SH-SY5Y (cell line): ENCODE measurements around the gene LRRTM3.

Experiments used
- GATA2 ChIP-seq: IDR thresholded peaks from 2 replicates; pipeline ENCODE4 v1.6.1; 2011; ENCODE audit warnings: mild to moderate bottlenecking, low read depth, low read length
- GATA3 ChIP-seq: IDR thresholded peaks from 2 replicates; pipeline ENCODE4 v1.6.1; 2011; ENCODE audit warnings: low read depth, mild to moderate bottlenecking, low read length, moderate library complexity

DNA sequence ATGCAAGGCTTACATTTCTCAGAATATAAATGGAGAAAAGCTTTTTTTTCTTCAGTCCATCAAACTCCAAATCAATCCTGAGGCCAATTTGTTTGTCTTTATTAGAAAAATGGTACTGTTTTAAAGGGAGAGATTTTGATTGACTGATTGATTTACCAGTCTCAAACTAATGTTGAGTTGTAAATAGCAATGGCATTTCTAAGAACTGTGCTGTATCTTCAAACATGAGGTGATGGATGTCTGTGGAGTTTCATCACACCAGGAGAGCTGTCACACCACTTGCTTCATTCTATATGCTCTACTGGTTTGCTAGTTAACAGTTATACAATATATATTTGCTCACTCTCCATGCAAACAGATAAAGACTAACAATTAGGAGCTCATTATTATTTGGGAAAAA, 39.0 kb upstream of the LRRTM3 start:
- TF ChIP-seq GATA3 (no peak), GATA2 (no peak)
